HL-60/S4 treated with retinoic acid at 250 ng/mL for 4 days and 3 days (cell line): ENCODE measurements around the gene DYNLT3.

Experiments used
- in situ Hi-C: fragments of 300-500 bp; cut with MboI; formaldehyde crosslinking; loops from 2 replicates; pipeline ENCODE4 v1.7.0; 2022; ENCODE audit warnings: low sequenced_read_pairs

Gene DYNLT3

DNA sequence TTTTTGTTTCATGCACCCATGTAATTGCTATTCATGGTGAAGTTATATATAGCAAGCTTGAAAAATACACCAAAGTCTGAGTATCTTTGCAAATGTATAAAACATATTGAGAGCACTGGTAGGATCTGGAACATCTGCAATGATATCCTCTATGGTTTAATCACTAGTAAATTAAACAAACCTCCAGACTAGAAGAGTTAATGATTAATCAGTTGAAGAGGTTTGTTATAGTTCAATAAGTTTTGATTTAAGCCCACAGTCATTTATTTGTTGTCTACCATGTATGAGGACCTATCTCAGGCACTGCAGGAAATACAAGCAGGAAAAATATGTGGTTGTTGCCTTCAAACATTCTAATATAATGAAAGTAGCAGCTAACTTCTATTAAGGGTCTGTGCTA is 51.1 kb downstream of the DYNLT3 start:
- in situ Hi-C loops = no loop called here
